KBM-7 (cell line): ENCODE measurements around the gene SFN.
"Not testable (repeated sequence)": the region's sequence is repeated elsewhere in the genome, so short reads cannot be mapped to it uniquely, and the experiment has no call there.

Experiments used
- DNase-seq: peaks from one replicate; pipeline ENCODE4 v3.0.0-alpha.2; 2015
- in situ Hi-C: fragments of 300-500 bp; cut with MboI; formaldehyde crosslinking; loops from 2 replicates; pipeline ENCODE4 v1.14.3; 2020; ENCODE audit warnings: low sequenced_read_pairs, low pct_unique_long_range_greater_than_20kb, mixed read lengths

SFN gene

DNA sequence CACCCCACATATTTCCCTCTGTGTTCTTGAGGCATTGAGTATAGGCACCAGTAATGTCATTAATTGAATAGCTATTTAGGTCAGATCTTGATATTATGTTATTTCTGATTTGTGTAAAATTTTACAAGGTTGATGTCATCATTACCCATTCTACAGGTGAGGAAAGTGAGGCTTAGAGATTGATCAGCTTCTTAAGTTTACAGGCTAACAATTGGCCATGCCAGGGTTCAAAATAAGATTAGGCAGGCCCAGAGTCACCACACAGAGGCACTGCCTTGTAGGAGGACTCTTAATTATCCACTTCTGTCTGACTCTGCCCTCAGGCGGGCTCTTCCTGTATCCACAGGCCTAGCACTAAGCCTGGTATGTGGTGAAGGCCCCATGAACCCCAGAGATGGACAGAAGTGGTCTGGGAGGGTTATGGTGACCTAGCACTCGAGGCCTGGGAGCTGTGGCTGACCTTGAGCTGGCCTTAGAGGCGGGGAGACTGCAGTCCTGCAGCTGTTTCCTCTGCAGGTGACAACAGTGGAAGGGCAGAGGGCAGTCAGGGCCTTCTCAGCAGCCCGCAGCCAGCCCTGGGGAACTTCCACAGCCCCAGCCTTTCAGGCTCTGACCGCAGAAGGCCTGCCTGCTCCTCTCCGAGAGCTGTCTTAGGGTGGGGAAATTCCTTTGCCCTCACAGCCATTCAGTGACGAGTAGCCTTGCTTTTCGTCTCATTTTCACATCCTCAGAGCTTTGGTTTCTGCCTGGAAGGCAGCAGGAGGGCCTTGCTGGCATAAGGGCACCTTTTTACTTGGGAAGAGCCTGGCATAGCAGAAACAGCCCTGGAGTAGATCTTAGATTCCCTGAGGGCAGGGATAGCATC is 24.2 kb upstream of the SFN start:
- in situ Hi-C loops, result no loop called here
- no peak for DNase-seq

DNA sequence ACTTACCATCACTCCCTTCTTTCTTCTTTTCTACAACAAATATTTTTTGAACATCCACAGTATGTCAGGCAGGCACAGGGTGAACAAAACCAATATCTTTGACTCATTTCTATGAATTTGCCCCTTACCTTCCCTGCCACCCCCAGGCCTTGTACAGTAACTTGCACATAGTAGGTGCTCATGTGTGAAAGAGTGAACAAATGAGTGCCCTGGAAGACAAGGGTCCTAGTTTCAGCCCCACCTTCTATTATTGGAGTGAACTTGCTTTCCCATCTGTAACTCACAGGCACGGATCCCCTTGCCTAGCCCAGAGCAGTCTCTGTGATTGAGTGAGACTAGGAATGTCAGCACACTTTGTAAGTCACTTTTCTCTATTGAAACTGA is 23.6 kb upstream of the SFN start:
- no peak for DNase-seq
- in situ Hi-C loops, result no loop called here

DNA sequence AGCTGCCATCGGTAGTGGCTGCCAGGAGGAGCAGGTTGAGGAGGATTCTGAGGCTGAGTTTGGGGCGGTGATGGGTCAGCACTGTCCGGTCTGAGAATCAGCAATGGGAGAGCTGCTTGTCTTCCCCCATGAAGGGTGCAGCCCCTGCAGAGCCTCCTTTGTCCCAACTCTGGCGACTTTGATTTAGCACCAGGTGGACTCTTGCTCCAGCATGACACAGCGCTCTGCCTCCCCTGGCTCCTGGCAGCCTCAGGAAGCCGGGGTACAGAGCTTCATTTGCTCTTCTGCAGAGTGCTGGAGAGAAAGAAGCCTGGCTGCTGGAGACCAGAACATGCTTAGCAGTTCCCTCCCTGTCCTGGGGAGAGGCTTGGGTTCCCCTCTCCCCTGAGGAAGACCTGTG is 23.2 kb upstream of the SFN start:
- DNase-seq, result no peak
- in situ Hi-C loops, result no loop called here

DNA sequence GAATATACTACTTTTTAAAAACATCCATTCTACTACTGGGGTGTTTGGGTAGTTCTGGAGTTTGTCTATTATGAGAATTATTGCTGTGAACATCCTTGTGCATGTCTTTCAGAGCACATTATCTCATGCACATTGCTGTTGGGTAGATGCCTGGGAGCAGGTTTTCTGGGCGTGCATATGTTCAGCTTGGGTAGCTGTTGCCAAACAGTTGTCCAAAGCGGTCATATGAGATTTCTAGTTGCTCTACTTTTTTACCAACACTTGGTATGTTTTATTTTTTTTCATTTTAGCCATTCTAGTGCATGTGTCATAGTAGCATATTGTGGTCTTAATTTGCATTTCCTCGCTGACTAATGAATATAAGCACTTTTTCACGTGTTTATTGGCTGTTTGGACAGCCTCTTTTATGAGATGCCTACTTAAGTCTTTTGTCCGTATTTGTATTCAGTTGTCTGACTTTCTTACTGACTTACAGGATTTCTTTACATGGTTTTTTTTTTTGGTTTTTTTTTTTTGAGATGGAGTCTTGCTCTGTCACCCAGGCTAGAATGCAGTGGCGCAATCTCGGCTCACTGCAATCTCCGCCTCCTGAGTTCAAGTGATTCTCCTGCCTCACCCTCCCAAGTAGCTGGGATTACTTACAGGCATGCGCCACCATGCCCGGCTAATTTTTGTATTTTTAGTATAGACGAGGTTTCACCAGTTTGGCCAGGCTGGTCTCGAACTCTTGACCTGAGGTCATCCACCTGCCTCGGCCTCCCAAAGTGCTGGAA is 18.3 kb upstream of the SFN start:
- no peak for DNase-seq

DNA sequence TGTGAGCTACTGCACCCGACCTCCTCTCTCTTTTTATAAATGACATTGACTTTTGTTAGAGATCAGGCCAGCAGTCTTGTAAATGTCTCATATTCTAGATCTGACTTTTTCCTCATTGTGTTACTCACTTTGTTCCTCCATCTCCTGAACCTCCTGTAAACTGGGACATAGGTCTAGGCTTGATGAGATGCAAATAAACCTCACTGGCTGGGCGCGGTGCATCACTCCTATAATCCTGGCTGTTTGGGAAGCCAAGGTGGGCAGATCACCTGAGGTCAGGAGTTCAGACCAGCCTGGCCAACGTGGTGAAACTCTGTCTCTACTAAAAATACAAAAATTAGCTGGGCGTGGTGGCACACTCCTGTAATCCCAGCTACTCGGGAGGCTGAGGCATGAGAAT is 15.1 kb upstream of the SFN start:
- DNase-seq, in situ Hi-C loops: not testable (repeated sequence)

More for the DNA sequence above, 18.3 kb upstream of the SFN start:
- in situ Hi-C loops, result no loop called here

DNA sequence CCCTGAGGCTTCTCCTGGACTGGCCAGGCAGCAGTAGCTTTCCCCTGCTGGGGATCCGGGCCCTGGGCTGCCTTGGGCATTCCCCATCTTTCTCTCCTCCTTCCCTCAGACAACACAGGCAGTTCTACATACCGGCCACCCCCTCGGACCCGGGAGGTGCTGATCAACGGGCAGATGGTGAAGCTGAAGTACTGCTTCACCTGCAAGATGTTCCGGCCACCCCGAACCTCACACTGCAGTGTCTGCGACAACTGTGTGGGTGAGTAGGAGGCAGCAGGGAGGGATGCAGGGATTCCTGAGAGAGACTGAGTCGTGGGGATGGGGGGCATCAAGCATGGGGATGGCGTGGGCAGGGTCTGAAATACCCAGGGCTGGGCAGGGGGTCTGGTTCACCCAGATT is 14.4 kb upstream of the SFN start:
- in situ Hi-C loops, result no loop called here
- no peak for DNase-seq

DNA sequence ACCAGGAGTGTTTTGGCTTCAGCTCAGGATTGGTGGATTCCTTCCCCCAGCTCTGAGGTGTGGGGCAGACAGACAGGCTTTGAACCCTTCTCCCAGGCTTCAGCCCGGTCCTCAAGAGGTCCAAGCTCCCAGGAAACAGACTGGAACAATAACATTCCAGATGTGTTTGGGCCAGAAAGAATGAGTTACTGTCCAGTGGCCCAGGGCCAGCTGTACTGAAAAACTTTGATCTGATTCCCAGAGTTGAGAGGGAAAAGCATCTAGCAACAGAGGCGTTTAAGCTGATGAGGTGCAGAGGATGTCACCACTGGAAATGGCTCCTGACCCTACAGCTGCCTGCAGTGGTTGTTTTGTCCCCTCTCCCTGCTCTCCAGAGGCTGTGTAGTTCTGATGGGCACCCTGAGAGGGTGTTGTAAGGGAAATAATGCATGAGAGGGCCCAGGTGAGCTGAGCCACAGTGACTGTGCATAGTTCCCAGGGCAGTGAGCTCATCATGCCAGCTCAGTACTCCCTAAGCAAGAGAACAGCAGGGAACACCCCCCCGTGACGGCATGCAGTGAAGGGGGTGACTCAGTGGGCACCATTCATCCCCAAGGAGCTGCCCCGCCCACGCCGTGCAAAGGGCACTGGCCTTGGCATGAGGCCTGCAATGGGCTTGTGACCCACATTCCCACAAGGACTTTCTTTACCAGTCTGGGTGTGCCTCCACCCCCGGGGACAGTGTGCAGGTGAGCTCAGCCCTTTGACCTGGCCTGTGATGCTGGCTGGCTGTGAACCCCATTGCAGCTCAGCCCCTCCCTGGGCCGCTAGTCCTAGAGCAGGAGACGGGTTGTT is 13.8 kb upstream of the SFN start:
- in situ Hi-C loops, result no loop called here
- no peak for DNase-seq

DNA sequence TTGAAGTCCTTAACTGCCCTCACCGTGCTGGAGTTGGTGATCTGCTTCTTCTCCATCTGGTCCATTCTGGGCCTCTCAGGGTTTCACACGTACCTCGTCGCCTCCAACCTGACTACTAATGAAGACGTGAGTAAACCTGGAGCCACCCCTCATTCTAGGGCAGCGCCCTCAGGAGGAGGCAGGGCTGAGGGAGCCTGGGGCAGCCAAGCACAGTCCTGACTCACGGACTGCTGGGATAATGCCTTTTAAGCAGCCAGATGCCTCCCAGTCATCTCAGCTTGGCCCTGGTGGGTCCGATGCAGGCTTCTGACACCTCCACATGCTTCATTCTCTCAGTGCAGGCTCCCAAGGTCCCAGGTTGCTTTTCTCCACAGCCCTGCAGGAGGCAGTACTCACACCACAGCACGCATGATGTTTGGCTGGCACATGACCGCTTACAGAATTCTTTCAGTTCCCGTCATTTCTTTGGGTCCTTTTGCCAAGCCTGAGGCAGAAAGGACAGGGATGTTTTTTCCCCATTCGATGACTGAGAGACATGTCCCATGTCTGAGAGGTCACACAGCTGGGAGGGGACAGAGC is 11.8 kb upstream of the SFN start:
- in situ Hi-C loops, result no loop called here

DNA sequence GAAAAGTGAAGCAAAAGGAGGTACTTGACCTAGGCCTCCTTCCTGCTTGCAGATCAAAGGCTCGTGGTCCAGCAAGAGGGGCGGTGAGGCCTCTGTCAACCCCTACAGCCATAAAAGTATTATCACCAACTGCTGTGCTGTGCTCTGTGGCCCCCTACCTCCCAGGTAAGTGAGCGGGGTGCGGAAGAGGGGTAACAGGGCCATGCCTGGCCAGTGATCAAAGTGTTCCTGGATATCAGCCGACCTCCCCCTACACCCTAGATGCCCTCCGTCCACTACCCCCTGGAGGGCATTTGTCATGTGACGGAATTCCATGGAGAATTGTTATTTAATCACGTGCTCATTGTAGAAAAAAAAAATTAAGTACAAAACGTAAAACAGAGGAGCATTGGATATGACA is 10.2 kb upstream of the SFN start:
- in situ Hi-C loops, result no loop called here
- no peak for DNase-seq

More for the DNA sequence above, 11.8 kb upstream of the SFN start:
- DNase-seq, result no peak

DNA sequence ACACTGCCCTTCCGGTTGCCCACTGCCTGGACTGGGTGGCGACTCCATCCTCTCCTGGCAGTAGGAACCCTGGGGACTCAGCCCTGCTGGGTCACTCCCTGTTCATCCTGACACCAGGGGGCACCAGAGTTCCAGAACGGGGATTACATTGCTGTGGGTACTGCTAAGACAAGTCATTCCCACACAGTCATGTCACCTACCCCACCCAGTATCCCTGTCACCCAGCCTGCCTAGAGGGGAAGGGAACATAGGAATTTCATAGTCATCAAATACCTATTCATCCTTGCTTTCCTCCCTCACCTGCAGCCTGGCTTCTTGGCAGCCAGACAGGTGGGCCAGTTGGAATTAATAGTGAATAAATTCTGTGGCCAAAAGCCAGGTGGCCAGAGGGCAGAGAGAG is 9.8 kb upstream of the SFN start:
- in situ Hi-C loops, result no loop called here
- peak; percentile 80 for DNase-seq

DNA sequence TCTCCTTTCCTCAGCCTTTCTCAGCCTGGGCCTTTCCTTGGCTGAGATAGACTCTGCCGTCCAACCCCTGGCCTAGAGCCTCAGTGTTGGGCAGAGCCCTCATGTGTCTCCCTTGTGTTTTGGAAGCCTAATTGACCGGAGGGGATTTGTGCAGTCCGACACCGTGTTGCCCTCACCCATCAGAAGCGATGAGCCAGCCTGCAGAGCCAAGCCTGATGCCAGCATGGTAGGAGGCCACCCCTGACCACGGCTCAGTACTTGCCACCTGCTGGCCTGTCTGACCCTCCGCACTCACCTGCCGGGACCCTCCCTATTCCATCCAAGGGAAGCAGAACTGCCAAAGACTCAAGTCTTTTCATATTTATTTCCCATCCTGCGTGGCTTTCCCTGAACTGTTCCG is 9.3 kb upstream of the SFN start:
- DNase-seq, result no peak
- in situ Hi-C loops, result no loop called here

DNA sequence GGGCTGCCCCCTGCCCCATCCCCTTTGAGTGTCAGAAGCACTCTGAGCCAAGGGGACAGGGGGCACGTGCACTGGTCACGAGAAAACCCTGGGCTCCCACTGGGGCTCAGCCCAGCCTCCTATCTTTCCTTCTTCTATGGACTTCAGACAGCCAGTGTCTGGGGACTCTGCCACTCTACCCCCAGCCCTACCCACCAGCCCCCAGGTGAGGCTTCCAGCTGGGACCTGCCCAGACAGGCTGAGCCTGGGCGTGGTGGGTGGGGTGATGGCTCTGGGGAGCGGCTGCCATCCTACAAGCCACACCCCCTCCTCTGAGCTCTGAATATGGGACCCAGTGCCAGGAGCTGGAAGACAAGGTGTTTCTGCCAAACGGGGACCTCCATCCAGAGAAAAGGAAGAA is 8.0 kb upstream of the SFN start:
- no peak for DNase-seq
- in situ Hi-C loops, result no loop called here

DNA sequence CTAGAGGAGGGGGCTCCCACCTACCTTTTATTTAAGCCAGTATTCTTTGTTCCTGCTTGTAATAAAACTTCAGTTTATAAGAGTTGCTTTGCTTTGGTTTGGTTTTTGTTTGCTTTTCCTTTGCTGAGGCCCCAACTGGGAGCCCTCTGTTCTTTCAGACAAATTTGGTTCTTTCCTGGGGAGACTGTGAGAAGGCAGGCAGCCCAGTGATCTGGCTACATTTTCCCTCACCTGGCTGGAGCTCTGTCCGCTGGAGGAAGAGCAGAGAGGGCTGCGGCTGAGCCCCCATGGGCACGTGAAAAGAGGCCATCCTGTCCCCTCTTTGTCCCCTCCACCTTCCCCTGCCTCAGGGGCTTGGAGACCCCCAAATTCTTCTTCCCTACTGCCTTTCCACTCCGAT is 7.3 kb upstream of the SFN start:
- in situ Hi-C loops, result no loop called here
- DNase-seq, result no peak

DNA sequence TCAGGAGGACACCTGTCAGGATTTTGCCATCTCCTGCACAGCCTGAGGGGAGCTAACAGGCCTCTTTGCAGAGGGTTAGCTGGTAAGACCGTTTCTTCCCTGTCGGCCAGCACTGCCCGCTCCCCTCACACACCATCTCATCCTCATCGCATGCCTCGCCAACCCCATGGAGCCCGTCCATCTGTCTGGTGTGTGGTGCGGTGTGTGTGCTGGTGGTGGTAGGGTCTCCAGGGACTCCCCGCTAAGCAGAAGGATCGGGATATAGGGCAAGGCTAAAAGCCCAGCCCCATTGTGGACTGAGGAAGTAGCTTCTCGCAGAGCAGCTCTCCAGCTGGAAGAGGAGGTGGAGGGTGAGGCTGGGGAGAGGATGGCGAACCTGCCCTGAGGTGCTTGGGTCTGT is 6.8 kb upstream of the SFN start:
- in situ Hi-C loops, result no loop called here
- no peak for DNase-seq

DNA sequence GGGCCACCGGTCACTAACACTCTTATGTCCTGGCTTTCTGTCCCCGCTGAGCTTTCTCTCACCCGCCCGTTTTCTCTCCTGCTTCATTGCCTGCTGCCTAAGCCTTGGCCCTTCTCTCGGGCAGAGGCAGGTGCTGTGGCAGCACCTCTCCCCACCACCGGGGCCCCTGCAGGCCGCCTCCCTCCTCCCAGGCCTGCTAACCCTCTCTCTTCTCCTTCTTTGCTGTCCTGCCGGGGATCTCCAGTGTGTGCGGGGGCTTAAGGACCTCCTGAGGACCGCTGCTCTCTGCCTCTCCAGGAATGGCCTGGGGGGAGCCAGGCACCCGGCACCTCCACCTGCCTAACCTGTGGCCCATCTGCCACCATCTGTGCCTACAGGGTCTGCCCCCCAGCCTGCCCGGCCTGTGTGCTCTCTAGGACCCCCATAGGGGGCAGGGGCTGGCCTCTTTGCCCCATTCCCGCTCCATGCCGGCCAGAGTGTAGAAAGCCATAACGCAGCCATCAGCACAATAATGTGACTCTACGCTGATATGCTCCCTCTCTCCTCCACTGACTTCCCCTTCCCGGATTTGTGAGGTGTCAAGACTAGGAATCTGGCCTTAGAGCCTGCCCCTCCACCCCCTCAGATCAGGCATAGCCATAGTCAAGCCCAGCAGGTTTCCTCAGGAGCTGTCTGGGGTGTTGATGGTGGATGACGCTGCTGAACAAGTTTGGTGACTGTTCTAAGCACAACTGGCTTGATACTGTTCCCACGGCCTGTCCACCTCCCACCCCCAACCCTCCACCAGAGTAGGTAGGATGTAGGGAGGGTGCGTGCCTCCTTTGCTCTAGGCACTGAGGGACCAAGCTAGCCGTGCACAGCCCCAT is 6.1 kb upstream of the SFN start:
- in situ Hi-C loops, result no loop called here
- no peak for DNase-seq

DNA sequence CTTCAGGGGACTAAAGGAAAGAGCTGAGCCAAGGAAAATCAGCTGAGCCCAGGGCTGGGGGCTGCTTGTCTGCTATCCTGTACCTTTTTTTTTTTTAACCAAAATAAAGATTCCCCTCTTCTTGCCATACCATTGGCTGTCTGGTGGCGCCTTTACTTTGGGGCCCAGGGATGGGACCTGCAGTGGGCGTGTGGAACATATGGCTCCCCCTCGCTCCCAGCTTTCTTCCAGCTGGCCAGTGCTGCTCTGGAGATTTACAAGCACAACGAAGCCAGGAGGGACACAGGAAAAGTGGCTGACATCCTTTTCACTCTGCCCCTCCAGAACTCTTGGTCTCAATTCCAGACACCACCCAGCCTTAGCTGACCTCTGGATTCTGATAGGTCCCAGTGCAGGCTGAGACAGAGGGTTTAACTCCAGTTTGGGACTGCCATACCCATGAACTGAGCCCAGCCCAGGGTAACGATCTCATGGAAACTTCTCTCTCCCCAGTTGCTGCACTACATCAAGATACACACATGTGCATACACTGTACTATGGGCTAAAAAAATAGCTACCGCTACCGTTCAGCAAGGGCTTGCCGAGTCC is 5.4 kb upstream of the SFN start:
- no peak for DNase-seq
- in situ Hi-C loops, result no loop called here

DNA sequence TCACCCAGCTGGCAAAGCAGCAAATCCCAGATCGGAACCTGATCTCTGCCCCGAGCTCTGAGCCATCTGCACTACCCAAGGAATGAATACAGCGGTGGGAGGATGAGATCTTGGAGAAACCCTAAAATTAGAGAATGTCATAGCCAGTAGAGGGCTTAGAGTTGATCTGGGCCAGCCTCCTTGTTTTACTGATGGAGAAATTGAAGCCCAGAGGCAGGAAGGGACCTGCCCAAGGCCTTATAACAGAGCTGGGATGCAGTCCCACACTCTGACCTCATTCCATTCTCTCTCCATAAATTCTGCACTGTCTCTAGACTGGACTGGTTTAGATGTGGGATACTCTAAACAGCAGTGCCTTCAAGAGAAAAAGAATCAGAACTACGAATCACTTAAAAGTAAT is 4.8 kb upstream of the SFN start:
- in situ Hi-C loops, result no loop called here
- no peak for DNase-seq

DNA sequence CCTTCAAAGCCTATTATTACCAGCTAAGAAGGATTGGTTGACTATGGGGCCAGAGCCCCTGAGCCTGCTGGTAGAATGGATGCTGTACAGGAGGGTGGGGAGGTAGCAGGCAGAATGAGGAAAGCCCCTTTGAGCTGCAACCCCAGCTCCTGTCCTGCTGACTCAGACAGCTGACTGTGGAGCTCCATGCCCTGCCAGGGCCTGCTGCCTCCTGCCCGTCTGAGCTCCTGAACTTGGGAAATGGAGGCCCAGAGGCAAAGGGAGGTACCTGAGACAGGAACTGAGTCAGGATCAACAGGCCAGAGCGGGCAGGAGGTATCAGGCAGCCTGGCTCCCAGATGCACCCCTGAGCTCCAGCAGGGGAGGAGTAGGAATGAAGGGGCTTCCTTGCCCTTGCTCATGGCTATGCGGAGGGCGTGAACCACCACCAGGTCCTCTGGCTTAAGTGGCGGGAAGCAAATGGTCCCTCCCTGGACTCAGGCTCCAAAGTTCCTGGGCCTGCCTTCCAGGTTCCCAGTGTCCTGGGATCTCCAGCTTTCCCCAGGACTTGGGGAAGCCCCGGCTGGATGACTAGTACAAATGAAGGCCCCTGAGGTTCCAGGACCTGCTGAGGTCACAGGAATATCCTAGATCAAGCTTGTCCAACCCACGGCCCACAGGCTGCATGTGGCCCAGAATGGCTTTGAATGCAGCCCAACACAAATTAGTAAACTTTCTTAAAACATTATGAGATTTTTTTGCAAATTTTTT is 3.9 kb upstream of the SFN start:
- in situ Hi-C loops, result no loop called here
- no peak for DNase-seq
